ENCODE data around the gene RERG. TPM values are rescaled to one million over a fixed set of nuclear protein-coding genes. Genes with fewer than 3 reads are reported as not detected.

RERG gene, protein sequence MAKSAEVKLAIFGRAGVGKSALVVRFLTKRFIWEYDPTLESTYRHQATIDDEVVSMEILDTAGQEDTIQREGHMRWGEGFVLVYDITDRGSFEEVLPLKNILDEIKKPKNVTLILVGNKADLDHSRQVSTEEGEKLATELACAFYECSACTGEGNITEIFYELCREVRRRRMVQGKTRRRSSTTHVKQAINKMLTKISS
- total RNA-seq: 10 to 100 TPM in 1 of 2 donors, 1 to 10 TPM in 1; 9.9 to 12.4 TPM

GRCh38 chr12:15220915-15221885, at the start of gene RERG:
TSS of gene RERG (minus strand) at chr12:15221417. CDS start at chr12:15217489, 3,928 bp downstream.
- TF ChIP-seq, protein P1, sequence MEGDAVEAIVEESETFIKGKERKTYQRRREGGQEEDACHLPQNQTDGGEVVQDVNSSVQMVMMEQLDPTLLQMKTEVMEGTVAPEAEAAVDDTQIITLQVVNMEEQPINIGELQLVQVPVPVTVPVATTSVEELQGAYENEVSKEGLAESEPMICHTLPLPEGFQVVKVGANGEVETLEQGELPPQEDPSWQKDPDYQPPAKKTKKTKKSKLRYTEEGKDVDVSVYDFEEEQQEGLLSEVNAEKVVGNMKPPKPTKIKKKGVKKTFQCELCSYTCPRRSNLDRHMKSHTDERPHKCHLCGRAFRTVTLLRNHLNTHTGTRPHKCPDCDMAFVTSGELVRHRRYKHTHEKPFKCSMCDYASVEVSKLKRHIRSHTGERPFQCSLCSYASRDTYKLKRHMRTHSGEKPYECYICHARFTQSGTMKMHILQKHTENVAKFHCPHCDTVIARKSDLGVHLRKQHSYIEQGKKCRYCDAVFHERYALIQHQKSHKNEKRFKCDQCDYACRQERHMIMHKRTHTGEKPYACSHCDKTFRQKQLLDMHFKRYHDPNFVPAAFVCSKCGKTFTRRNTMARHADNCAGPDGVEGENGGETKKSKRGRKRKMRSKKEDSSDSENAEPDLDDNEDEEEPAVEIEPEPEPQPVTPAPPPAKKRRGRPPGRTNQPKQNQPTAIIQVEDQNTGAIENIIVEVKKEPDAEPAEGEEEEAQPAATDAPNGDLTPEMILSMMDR (IDR thresholded peaks at IDR 0.05): peak; percentile 94 to 98
- peak; percentile 84 for DNase-seq (ENCODE audit: low spot score)
- peaks cover 0 to 18% of the 10 kb centered on the region in 2 donors for H3K4me1 ChIP-seq
- no peaks in the 10 kb centered on the region for H3K9me3 ChIP-seq
- no peaks in the 10 kb centered on the region for H3K36me3 ChIP-seq
- H3K27me3 ChIP-seq: no peaks in the 10 kb centered on the region
- H3K27ac ChIP-seq: peak within 1 kb of the TSS; percentile 79 to 82
- H3K4me3 ChIP-seq: peak within 1 kb of the TSS; percentile 49 to 55

DNA sequence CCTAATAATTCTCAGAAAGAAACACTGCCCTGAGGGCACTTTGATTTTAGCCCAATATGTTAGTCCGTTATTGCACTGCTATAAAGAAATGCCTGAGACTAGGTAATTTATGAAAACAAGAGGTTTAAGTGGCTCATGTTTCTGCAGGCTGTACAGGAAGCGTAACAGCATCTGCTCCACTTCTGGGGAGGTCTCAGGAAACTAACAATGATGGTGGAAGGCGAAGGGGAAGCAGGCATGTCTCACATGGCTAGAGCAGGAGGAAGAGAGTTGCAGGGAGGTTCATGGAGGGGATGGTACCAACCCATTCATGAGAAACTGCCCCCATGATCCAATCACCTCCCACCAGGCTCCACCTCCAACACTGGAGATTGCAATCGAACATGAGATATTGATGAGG, 49.4 kb upstream of the RERG start:
- Histone ChIP-seq H3K9me3 (no peaks in the 10 kb centered on the region), H3K27ac (no peak overlapping the region), H3K4me3 (no peak overlapping the region), H3K4me1 (no peaks in the 10 kb centered on the region), H3K36me3 (no peaks in the 10 kb centered on the region), H3K27me3 (no peaks in the 10 kb centered on the region)
- DNase-seq (ENCODE audit: low spot score): no peak
- TF ChIP-seq, protein P1 (IDR thresholded peaks at IDR 0.05): no peak

DNA sequence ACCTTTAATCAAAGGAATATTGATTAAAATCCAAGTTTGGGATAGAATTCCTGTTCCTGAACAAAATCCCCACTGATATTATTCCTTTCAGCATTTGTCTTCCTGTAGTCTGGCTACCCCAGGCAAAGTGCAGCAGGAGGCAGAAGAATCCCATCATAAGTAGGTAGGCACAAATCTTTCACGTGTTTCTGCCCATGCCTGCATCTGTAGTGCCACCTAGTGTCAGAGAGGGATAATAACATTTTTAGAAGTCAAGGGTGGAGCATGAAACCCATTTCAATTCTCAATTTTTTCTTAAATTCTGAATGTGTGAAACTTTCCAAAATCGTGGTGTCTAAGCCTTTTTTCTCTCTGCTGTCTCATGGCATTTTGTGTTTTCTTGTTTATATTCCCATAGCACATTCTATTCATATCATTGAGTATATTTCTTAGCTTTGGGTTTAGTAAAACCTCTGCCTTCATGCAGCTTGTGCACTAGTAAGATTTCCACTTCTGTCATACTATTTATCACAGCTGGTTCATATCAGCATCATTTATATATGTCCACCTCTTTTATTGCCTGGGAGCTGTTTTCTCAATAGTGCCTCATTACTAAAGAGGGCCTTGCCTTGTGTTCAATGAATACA, 47.8 kb upstream of the RERG start:
- H3K4me3 ChIP-seq: no peak overlapping the region
- no peak for DNase-seq (ENCODE audit: low spot score)
- no peaks in the 10 kb centered on the region for H3K36me3 ChIP-seq
- H3K9me3 ChIP-seq: no peaks in the 10 kb centered on the region
- TF ChIP-seq, protein P1 (IDR thresholded peaks at IDR 0.05): peak; percentile 58 to 88
- no peaks in the 10 kb centered on the region for H3K4me1 ChIP-seq
- no peaks in the 10 kb centered on the region for H3K27me3 ChIP-seq
- no peak overlapping the region for H3K27ac ChIP-seq

DNA sequence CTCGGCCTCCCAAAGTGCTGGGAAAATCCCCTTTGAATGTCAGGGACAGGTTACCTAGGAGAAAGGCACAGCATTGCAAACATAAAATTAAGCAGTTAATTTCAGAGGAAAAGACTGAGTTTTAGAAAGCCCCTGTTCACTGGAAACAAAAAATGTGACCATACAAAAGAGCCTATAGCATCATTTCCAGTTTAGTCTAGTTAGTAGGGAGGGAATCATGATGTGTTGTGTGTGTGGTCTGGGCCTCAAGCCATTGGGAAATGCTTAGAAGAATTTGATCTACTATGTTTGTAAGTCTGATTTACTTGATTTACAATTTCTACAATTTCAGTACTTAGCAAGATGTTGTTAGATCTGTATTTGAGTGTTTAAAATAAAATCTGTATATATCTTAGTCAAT, 47.1 kb upstream of the RERG start:
- no peak overlapping the region for H3K4me3 ChIP-seq
- H3K27ac ChIP-seq: no peak overlapping the region
- TF ChIP-seq, protein P1 (IDR thresholded peaks at IDR 0.05): no peak
- DNase-seq (ENCODE audit: low spot score): no peak
- H3K27me3 ChIP-seq: no peaks in the 10 kb centered on the region
- H3K9me3 ChIP-seq: no peaks in the 10 kb centered on the region
- no peaks in the 10 kb centered on the region for H3K4me1 ChIP-seq
- no peaks in the 10 kb centered on the region for H3K36me3 ChIP-seq

GRCh38 chr12:15265875-15266274, 44.7 kb upstream of the RERG start:
- Histone ChIP-seq H3K4me1 (no peaks in the 10 kb centered on the region), H3K27ac (no peak overlapping the region), H3K36me3 (no peaks in the 10 kb centered on the region), H3K4me3 (no peak overlapping the region), H3K27me3 (no peaks in the 10 kb centered on the region), H3K9me3 (no peaks in the 10 kb centered on the region)
- no peak for DNase-seq (ENCODE audit: low spot score)
- TF ChIP-seq, protein P1 (IDR thresholded peaks at IDR 0.05): no peak

Measured in right atrium auricular region (tissue), 2 donors.